ENCODE results near the gene CCDC180. TPM values are rescaled to one million over a fixed set of nuclear protein-coding genes. Genes with fewer than 3 reads are reported as not detected.

Gene CCDC180
- polyA plus RNA-seq, 2 of the 4 experiments (the other 2 are of a cell fraction) = 1.7 to 2.4 TPM

DNA sequence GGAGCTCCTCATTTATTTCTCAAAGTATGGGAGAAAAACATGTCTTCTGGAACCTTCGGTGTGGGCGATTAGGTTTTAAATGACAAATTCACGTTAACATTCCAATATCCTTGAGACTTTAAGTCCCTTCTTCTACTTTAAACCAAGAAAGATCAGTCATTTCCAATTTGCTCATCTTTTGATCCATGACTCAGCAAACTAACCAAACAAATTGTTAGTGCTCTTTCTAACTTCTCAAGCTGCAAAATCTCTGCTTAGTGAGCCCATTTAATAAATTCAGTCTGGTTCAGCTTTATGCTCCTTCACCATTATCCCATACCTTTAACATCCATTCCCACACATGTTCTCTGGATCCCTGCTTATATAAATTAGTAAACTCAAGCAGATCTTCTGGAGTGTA lies 5.5 kb upstream of the CCDC180 start:
- H3K9me3 ChIP-seq = peaks cover 24% of the 10 kb centered on the region; the same call in 2 of the 3 replicates
- no peak overlapping the region for H3K4me2 ChIP-seq
- FAIRE-seq = no peak
- TF ChIP-seq MAFK (IDR thresholded peaks at IDR 0.05; ENCODE audit: partially characterized antibody) (peak; percentile 50), NFE2L2 (conservative IDR thresholded peaks at IDR 0.05; ENCODE audit: low read length) (no peak; the same call in 1 of the 2 replicates)
- ATAC-seq = no peak
- DNase-seq (ENCODE audit: low read depth in 1 of 2, low spot score in 1 of 2) = no peak
- POLR2A ChIA-PET = no interaction called here
- no peak overlapping the region for H3K4me3 ChIP-seq
- WGBS (ENCODE audit: missing lambda C conversion rate) = 84% methylated on average over 3 of the region's 3 CpGs
- H3K27ac ChIP-seq = no peak overlapping the region
- no peaks in the 10 kb centered on the region for H3K4me1 ChIP-seq
- CTCF ChIA-PET = interaction anchor here (0.9 kb wide), 1 partner anchor 10 kb away, joined by 3 read pairs; no protein-coding TSS in a partner anchor

DNA sequence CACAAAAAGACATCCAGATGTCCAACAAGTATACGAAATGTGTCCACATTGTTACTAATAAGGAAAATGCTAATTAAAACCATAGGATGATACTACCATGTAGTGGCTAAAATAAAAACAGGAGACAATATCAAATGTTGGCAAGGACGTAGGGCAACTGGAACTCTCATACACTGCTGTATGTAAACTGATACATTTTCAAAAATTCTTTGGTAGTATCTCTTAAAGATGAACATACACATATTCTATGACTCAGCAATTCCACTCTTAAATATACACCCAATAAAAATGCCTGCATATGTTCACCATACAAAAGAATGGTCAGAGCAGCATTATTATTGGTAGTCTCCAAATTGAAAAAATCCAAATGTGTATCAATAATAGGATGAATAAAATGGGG lies 2.9 kb upstream of the CCDC180 start:
- 72% methylated on average over 2 of the region's 2 CpGs for WGBS (ENCODE audit: missing lambda C conversion rate)
- POLR2A ChIA-PET = no interaction called here
- Histone ChIP-seq H3K9me3 (peaks cover 17% of the 10 kb centered on the region; the same call in 2 of the 3 replicates), H3K27ac (no peak overlapping the region), H3K4me1 (no peaks in the 10 kb centered on the region), H3K4me3 (no peak overlapping the region), H3K4me2 (no peak overlapping the region)
- TF ChIP-seq HOXB13 (CRISPR knock-in tag; IDR thresholded peaks at IDR 0.05; ENCODE audit: low read depth) (no peak), FOSL2 (IDR thresholded peaks at IDR 0.05) (no peak), FOSL2 (CRISPR knock-in tag; IDR thresholded peaks at IDR 0.05) (no peak), RNF2 (IDR thresholded peaks at IDR 0.05; ENCODE audit: borderline replicate concordance, low read depth) (no peak), MAFK (IDR thresholded peaks at IDR 0.05; ENCODE audit: partially characterized antibody) (peak; percentile 83), SMC3 (IDR thresholded peaks at IDR 0.05) (no peak), ZFP36 (IDR thresholded peaks at IDR 0.05; ENCODE audit: borderline replicate concordance, partially characterized antibody) (peak; percentile 68), KDM5A (IDR thresholded peaks at IDR 0.05) (no peak), NFE2L2 (conservative IDR thresholded peaks at IDR 0.05; ENCODE audit: low read length) (0 out of 2 replicates have a peak, but pooled peaks have one; percentile 18)
- TF ChIP-seq, protein P1, sequence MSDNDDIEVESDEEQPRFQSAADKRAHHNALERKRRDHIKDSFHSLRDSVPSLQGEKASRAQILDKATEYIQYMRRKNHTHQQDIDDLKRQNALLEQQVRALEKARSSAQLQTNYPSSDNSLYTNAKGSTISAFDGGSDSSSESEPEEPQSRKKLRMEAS (IDR thresholded peaks at IDR 0.05) = no peak
- CTCF ChIA-PET = no interaction called here
- FAIRE-seq (no peak), ATAC-seq (no peak), DNase-seq (ENCODE audit: low read depth in 1 of 2, low spot score in 1 of 2) (no peak)

DNA sequence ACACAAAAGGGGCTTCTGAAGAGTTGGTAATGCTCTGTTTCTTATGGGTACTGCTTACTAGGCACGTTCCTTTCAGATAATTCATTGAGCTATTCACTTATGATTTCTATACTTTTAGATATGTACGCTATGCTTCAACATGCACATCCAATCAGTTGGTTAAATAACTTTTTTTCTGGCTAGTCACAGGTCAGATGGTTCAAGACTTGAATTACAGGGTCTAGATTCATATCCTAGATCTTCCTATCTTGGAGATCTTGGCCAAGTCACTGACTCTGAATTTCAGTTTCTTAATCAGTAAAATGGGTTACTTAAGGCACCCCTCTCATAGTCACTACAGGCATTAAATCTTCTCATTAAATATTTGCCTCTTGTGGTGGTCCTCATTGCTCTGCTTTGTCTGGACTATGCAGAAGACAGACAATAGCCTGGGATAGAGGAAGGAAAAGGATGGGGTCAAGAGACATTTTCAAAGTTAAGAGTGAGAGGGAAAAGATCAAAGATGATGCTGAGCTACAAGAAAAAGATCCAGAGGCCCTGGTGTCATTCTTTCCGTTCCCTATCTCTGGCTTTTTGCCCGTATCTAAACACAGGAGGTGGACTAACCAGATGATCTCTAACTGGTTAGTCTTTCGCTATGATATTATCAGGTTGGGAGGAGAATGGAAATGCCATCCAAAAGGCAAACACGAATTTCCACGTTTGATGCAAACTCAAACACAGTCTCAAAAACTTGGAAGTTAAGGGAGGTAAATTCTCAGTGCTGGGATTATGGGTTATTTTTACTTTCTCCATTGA lies 1.8 kb upstream of the CCDC180 start:
- WGBS (ENCODE audit: missing lambda C conversion rate) = 59% methylated on average over 7 of the region's 7 CpGs
- DNase-seq (ENCODE audit: low read depth in 1 of 2, low spot score in 1 of 2) (no peak), FAIRE-seq (no peak), ATAC-seq (no peak)
- CTCF ChIA-PET = no interaction called here
- H3K4me3 ChIP-seq = no peak overlapping the region
- H3K4me2 ChIP-seq = no peak overlapping the region
- H3K27ac ChIP-seq = no peak overlapping the region
- H3K9me3 ChIP-seq = peaks cover 17% of the 10 kb centered on the region; the same call in 2 of the 3 replicates
- TF ChIP-seq RAD21 (conservative IDR thresholded peaks at IDR 0.05 in 1 of 2, IDR thresholded peaks at IDR 0.05 in 1 of 2) = no peak
- TF ChIP-seq TFCP2L1 (CRISPR knock-in tag; IDR thresholded peaks at IDR 0.05) = no peak
- TF ChIP-seq HOXA7 (CRISPR knock-in tag; IDR thresholded peaks at IDR 0.05) = no peak
- no peak for TF ChIP-seq RFX5 (IDR thresholded peaks at IDR 0.05)
- TF ChIP-seq EP300 (IDR thresholded peaks at IDR 0.05) = no peak
- no peak for TF ChIP-seq KDM1A (IDR thresholded peaks at IDR 0.05; ENCODE audit: low read depth)
- no peak for TF ChIP-seq EHMT2 (IDR thresholded peaks at IDR 0.05; ENCODE audit: low read depth)
- TF ChIP-seq EHF (CRISPR knock-in tag; IDR thresholded peaks at IDR 0.05) = no peak
- TF ChIP-seq HOXB13 (CRISPR knock-in tag; IDR thresholded peaks at IDR 0.05; ENCODE audit: low read depth) = no peak
- TF ChIP-seq MAZ (IDR thresholded peaks at IDR 0.05; ENCODE audit: borderline replicate concordance, low read depth, low read length) = no peak
- no peak for TF ChIP-seq SREBF2 (IDR thresholded peaks at IDR 0.05)
- TF ChIP-seq ZC3H11A (IDR thresholded peaks at IDR 0.05) = no peak
- TF ChIP-seq, protein P2, sequence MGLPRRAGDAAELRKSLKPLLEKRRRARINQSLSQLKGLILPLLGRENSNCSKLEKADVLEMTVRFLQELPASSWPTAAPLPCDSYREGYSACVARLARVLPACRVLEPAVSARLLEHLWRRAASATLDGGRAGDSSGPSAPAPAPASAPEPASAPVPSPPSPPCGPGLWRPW (IDR thresholded peaks at IDR 0.05) = no peak
- TF ChIP-seq JUNB (IDR thresholded peaks at IDR 0.05) = no peak
- no peak for TF ChIP-seq CBX8 (IDR thresholded peaks at IDR 0.05)
- no peak for TF ChIP-seq ZSCAN20 (CRISPR knock-in tag; IDR thresholded peaks at IDR 0.05)
- no peak for TF ChIP-seq FOSL2 (IDR thresholded peaks at IDR 0.05)
- no peak for TF ChIP-seq FOSL2 (CRISPR knock-in tag; IDR thresholded peaks at IDR 0.05)
- no peak for TF ChIP-seq POLR2AphosphoS2 (conservative IDR thresholded peaks at IDR 0.05; ENCODE audit: low read length)
- POLR2A ChIA-PET = no interaction called here
- H3K4me1 ChIP-seq = no peaks in the 10 kb centered on the region

All from A549 (cell line).